HG03039 (cell line): ENCODE measurements around the gene HDAC4.

ENCODE experiments used
- ATAC-seq: cut with Tn5 transposase; IDR thresholded peaks from one replicate; pipeline ENCODE4 v1.9.1; 2021; ENCODE audit warnings: mild to moderate bottlenecking, moderate library complexity; ENCODE audit not compliant: unreplicated experiment

The HDAC4 gene

GRCh38 chr2:239116456-239117246, 284.2 kb downstream of the HDAC4 start:
- no peak for ATAC-seq

- no peak for ATAC-seq
These were observed 285.2 kb downstream of the HDAC4 start for GRCh38 chr2:239115616-239116015.

GRCh38 chr2:239114616-239115265, 286.1 kb downstream of the HDAC4 start:
- no peak for ATAC-seq

- no peak for ATAC-seq
These were observed 286.7 kb downstream of the HDAC4 start for GRCh38 chr2:239114119-239114581.

- ATAC-seq: no peak
These were observed 287.2 kb downstream of the HDAC4 start for GRCh38 chr2:239113615-239114014.

GRCh38 chr2:239113171-239113570, 287.6 kb downstream of the HDAC4 start:
- no peak for ATAC-seq

GRCh38 chr2:239112127-239112774, 288.6 kb downstream of the HDAC4 start:
- no peak for ATAC-seq

GRCh38 chr2:239111401-239112100, 289.3 kb downstream of the HDAC4 start:
- ATAC-seq: no peak

GRCh38 chr2:239110595-239111048, 290.2 kb downstream of the HDAC4 start:
- ATAC-seq: no peak

- no peak for ATAC-seq
These were observed 290.8 kb downstream of the HDAC4 start for GRCh38 chr2:239109928-239110545.

- ATAC-seq: no peak
These were observed 291.5 kb downstream of the HDAC4 start for GRCh38 chr2:239109041-239109927.

GRCh38 chr2:239108459-239108858, 292.4 kb downstream of the HDAC4 start:
- ATAC-seq: no peak

GRCh38 chr2:239107936-239108335, 292.9 kb downstream of the HDAC4 start:
- no peak for ATAC-seq

- ATAC-seq: no peak
These were observed 293.9 kb downstream of the HDAC4 start for GRCh38 chr2:239106966-239107365.

GRCh38 chr2:239106314-239106908, 294.4 kb downstream of the HDAC4 start:
- ATAC-seq: no peak

- no peak for ATAC-seq
These were observed 295.6 kb downstream of the HDAC4 start for GRCh38 chr2:239105234-239105633.

- ATAC-seq: no peak
These were observed 296.0 kb downstream of the HDAC4 start for GRCh38 chr2:239104800-239105199.

- no peak for ATAC-seq
These were observed 297.4 kb downstream of the HDAC4 start for GRCh38 chr2:239103125-239104098.
